ENCODE results near the gene ZNF236. TPM values are rescaled to one million over a fixed set of nuclear protein-coding genes. Genes with fewer than 3 reads are reported as not detected.

Gene ZNF236
- total RNA-seq, 2 experiments from 2014 or later: 6.6 to 16.1 TPM

GRCh38 chr18:76889091-76889699, 66.8 kb downstream of the ZNF236 start:
- no peaks in the 10 kb centered on the region for H4K20me1 ChIP-seq (ENCODE audit: insufficient read depth, low read length)
- BruUV-seq (replicated peaks): no TSS peak
- no peak overlapping the region for H2AFZ ChIP-seq (ENCODE audit: low read length)
- no peaks in the 10 kb centered on the region for H3K9me3 ChIP-seq (ENCODE audit: low read length)
- H3K4me3 ChIP-seq (ENCODE audit: low read depth, low read length, poor library complexity, severe bottlenecking): no peak overlapping the region
- intact Hi-C loops (cut with micrococcal nuclease; ENCODE audit: unreplicated experiment): no loop called here
- H3K27ac ChIP-seq (ENCODE audit: low read depth, low read length, poor library complexity, severe bottlenecking): no peak overlapping the region
- H3K4me2 ChIP-seq (ENCODE audit: low read length): no peak overlapping the region
- TF ChIP-seq CTCF (conservative IDR thresholded peaks at IDR 0.05; ENCODE audit: low read length): no peak
- TF ChIP-seq EZH2phosphoT487 (IDR thresholded peaks at IDR 0.05; ENCODE audit: borderline replicate concordance, low read depth, low read length): no peak
- H3K36me3 ChIP-seq (ENCODE audit: insufficient read depth, low read length): peaks cover 3% of the 10 kb centered on the region; the same call in 1 of the 2 replicates
- ChIA-PET POLR2A (no interaction called here), CTCF (ENCODE audit: unreplicated experiment) (no interaction called here)
- no peaks in the 10 kb centered on the region for H3K79me2 ChIP-seq (ENCODE audit: insufficient read depth, low read depth, low read length)
- no peaks in the 10 kb centered on the region for H3K9me2 ChIP-seq (ENCODE audit: insufficient read depth, low read length)
- no peaks in the 10 kb centered on the region for H3K4me1 ChIP-seq (ENCODE audit: insufficient read depth, low read length, poor library complexity, severe bottlenecking)
- DNase-seq (ENCODE audit: low spot score): no peak

GRCh38 chr18:76892832-76893231, 70.5 kb downstream of the ZNF236 start:
- ChIA-PET CTCF (ENCODE audit: unreplicated experiment) (no interaction called here), POLR2A (no interaction called here)
- Histone ChIP-seq H2AFZ (ENCODE audit: low read length) (no peak overlapping the region), H3K4me2 (ENCODE audit: low read length) (no peak overlapping the region), H3K4me3 (ENCODE audit: low read depth, low read length, poor library complexity, severe bottlenecking) (no peak overlapping the region), H4K20me1 (ENCODE audit: insufficient read depth, low read length) (no peaks in the 10 kb centered on the region), H3K9me2 (ENCODE audit: insufficient read depth, low read length) (no peaks in the 10 kb centered on the region), H3K4me1 (ENCODE audit: insufficient read depth, low read length, poor library complexity, severe bottlenecking) (no peaks in the 10 kb centered on the region), H3K79me2 (ENCODE audit: insufficient read depth, low read depth, low read length) (no peaks in the 10 kb centered on the region), H3K36me3 (ENCODE audit: insufficient read depth, low read length) (peaks cover 37% of the 10 kb centered on the region), H3K27ac (ENCODE audit: low read depth, low read length, poor library complexity, severe bottlenecking) (no peak overlapping the region), H3K9me3 (ENCODE audit: low read length) (0 out of 2 replicates have a peak, but pooled peaks cover 7% of the 10 kb centered on the region)
- intact Hi-C loops (cut with micrococcal nuclease; ENCODE audit: unreplicated experiment): no loop called here
- no TSS peak for BruUV-seq (replicated peaks)
- no peak for TF ChIP-seq CTCF (conservative IDR thresholded peaks at IDR 0.05; ENCODE audit: low read length)
- no peak for TF ChIP-seq EZH2phosphoT487 (IDR thresholded peaks at IDR 0.05; ENCODE audit: borderline replicate concordance, low read depth, low read length)
- no peak for DNase-seq (ENCODE audit: low spot score)

GRCh38 chr18:76894566-76895346, 72.4 kb downstream of the ZNF236 start:
- H3K79me2 ChIP-seq (ENCODE audit: insufficient read depth, low read depth, low read length): no peaks in the 10 kb centered on the region
- BruUV-seq (replicated peaks): no TSS peak
- H3K4me1 ChIP-seq (ENCODE audit: insufficient read depth, low read length, poor library complexity, severe bottlenecking): no peaks in the 10 kb centered on the region
- 0 out of 2 replicates have a peak, but pooled peaks cover 7% of the 10 kb centered on the region for H3K9me3 ChIP-seq (ENCODE audit: low read length)
- TF ChIP-seq EZH2phosphoT487 (IDR thresholded peaks at IDR 0.05; ENCODE audit: borderline replicate concordance, low read depth, low read length) (no peak), CTCF (conservative IDR thresholded peaks at IDR 0.05; ENCODE audit: low read length) (no peak)
- H3K36me3 ChIP-seq (ENCODE audit: insufficient read depth, low read length): peaks cover 41% of the 10 kb centered on the region
- H3K4me3 ChIP-seq (ENCODE audit: low read depth, low read length, poor library complexity, severe bottlenecking): no peak overlapping the region
- POLR2A ChIA-PET: no interaction called here
- no peak overlapping the region for H3K4me2 ChIP-seq (ENCODE audit: low read length)
- CTCF ChIA-PET (ENCODE audit: unreplicated experiment): no interaction called here
- intact Hi-C loops (cut with micrococcal nuclease; ENCODE audit: unreplicated experiment): no loop called here
- H3K9me2 ChIP-seq (ENCODE audit: insufficient read depth, low read length): no peaks in the 10 kb centered on the region
- no peak overlapping the region for H3K27ac ChIP-seq (ENCODE audit: low read depth, low read length, poor library complexity, severe bottlenecking)
- no peak for DNase-seq (ENCODE audit: low spot score)
- H4K20me1 ChIP-seq (ENCODE audit: insufficient read depth, low read length): no peaks in the 10 kb centered on the region
- H2AFZ ChIP-seq (ENCODE audit: low read length): no peak overlapping the region
